ENCODE measurements around the gene WWOX. TPM values are rescaled to one million over a fixed set of nuclear protein-coding genes. Genes with fewer than 3 reads are reported as not detected.

Gene WWOX
- total and polyA plus RNA-seq, 2 of the 13 experiments (the other 11 are each of a cell fraction or from before 2014, with no cell fraction given), result 9.1 to 37.4 TPM

- TF ChIP-seq IKZF4 (CRISPR knock-in tag; IDR thresholded peaks at IDR 0.05; ENCODE audit: borderline replicate concordance, low read depth, not compliant biosample characterization), result no peak
- TF ChIP-seq ZBTB33 (CRISPR knock-in tag; IDR thresholded peaks at IDR 0.05), result no peak
- TF ChIP-seq ZNF569 (CRISPR knock-in tag; IDR thresholded peaks at IDR 0.05; ENCODE audit: borderline replicate concordance), result no peak
These were observed 1014.4 kb downstream of the WWOX start (continued) for GRCh38 chr16:79113826-79114225.

- ChIA-PET POLR2A (no interaction called here), CTCF (ENCODE audit: low intra/inter-chr PET ratio, low total read pairs) (no interaction called here)
- Histone ChIP-seq H3K4me2 (ENCODE audit: low read depth, low read length) (no peak overlapping the region), H2AFZ (ENCODE audit: low read length) (no peak overlapping the region), H3K36me3 (replicated peaks in 1 of 2; ENCODE audit: control insufficient read depth in 1 of 2, insufficient read depth in 2 of 2, low read length in 2 of 2) (no peaks in the 10 kb centered on the region), H3K9ac (ENCODE audit: insufficient read depth, low read depth, low read length) (no peak overlapping the region), H3K27ac (ENCODE audit: extremely low read length, insufficient read depth, low read length) (no peak overlapping the region), H3K9me3 (ENCODE audit: low read length) (no peaks in the 10 kb centered on the region), H3K4me1 (ENCODE audit: insufficient read depth, low read length) (no peaks in the 10 kb centered on the region), H3K27me3 (ENCODE audit: control insufficient read depth in 1 of 2, insufficient read depth in 2 of 2, low read length in 2 of 2) (no peaks in the 10 kb centered on the region), H3K4me3 (replicated peaks in 1 of 3; ENCODE audit: insufficient read depth in 1 of 3, low read depth in 2 of 3, low read length in 3 of 3) (no peak overlapping the region), H4K20me1 (ENCODE audit: insufficient read depth, low read length) (no peaks in the 10 kb centered on the region), H3K79me2 (ENCODE audit: insufficient read depth, low read length) (no peaks in the 10 kb centered on the region)
- in situ Hi-C loops (cut with HindIII; ENCODE audit: extremely low pct_ligation_motif_present, low pct_unique_long_range_greater_than_20kb), result no loop called here
- no peak for ATAC-seq
- no peak for TF ChIP-seq PRDM10 (CRISPR knock-in tag; IDR thresholded peaks at IDR 0.05; ENCODE audit: low read depth)
- TF ChIP-seq FOXK1 (CRISPR knock-in tag; IDR thresholded peaks at IDR 0.05; ENCODE audit: borderline replicate concordance, low read depth), result no peak
- no peak for TF ChIP-seq ZNF660 (CRISPR knock-in tag; IDR thresholded peaks at IDR 0.05; ENCODE audit: borderline replicate concordance, low read depth)
- no peak for TF ChIP-seq KLF12 (CRISPR knock-in tag; IDR thresholded peaks at IDR 0.05; ENCODE audit: borderline replicate concordance)
- TF ChIP-seq SMYD3 (CRISPR knock-in tag; IDR thresholded peaks at IDR 0.05), result no peak
- no peak for TF ChIP-seq CTCF (CRISPR knock-in tag; IDR thresholded peaks at IDR 0.05)
- TF ChIP-seq ZNF777 (CRISPR knock-in tag; IDR thresholded peaks at IDR 0.05), result no peak
- TF ChIP-seq DR1 (CRISPR knock-in tag; IDR thresholded peaks at IDR 0.05), result no peak
- no peak for TF ChIP-seq KAT7 (CRISPR knock-in tag; IDR thresholded peaks at IDR 0.05; ENCODE audit: borderline replicate concordance)
- intact Hi-C loops (cut with micrococcal nuclease; ENCODE audit: unreplicated experiment), result no loop called here
- WGBS (ENCODE audit: low lambda C conversion rate), result 7% methylated on average over 8 of the region's 8 CpGs
- no peak for DNase-seq (ENCODE audit: low spot score)
- no peak for FAIRE-seq
- no TSS peak for BruUV-seq (replicated peaks)
These were observed 1015.3 kb downstream of the WWOX start for GRCh38 chr16:79114759-79115158.
